HEK293 (cell line): Measurements from ENCODE around the gene PPAT.

Experiments
- ZNF18 ChIP-seq: fragments of 450-650 bp; formaldehyde crosslinking; IDR thresholded peaks from 2 replicates; pipeline ENCODE4 v1.5.1; 2016; ENCODE audit warnings: missing biosample characterization, missing genetic modification characterization
- ZNF501 ChIP-seq: fragments of 450-650 bp; formaldehyde crosslinking; IDR thresholded peaks from 2 replicates; pipeline ENCODE4 v1.5.1; 2016; ENCODE audit warnings: missing biosample characterization, missing genetic modification characterization
- ZNF621 ChIP-seq: fragments of 450-650 bp; formaldehyde crosslinking; IDR thresholded peaks from 2 replicates; pipeline ENCODE4 v1.5.1; 2017; ENCODE audit warnings: missing biosample characterization, missing genetic modification characterization
- ZNF623 ChIP-seq: fragments of 450-650 bp; formaldehyde crosslinking; IDR thresholded peaks from 2 replicates; pipeline ENCODE4 v1.5.1; 2016; ENCODE audit warnings: missing biosample characterization, missing genetic modification characterization
- ZNF747 ChIP-seq: fragments of 450-650 bp; formaldehyde crosslinking; IDR thresholded peaks from 2 replicates; pipeline ENCODE4 v1.5.1; 2016; ENCODE audit warnings: missing biosample characterization, missing genetic modification characterization

- TF ChIP-seq ZNF621 (tag by site-specific recombination) (no peak), ZNF747 (tag by site-specific recombination) (no peak), ZNF501 (tag by site-specific recombination) (no peak), ZNF18 (tag by site-specific recombination) (no peak), ZNF623 (tag by site-specific recombination) (no peak)
These were observed 11.2 kb downstream of the PPAT start for GRCh38 chr4:56424176-56424575.
